Measurements from ENCODE around the gene AMZ2.
A peak's percentile ranks its signal among the peaks of the same experiment; 100 is the strongest.
"Not testable (repeated sequence)": the region's sequence is repeated elsewhere in the genome, so short reads cannot be mapped to it uniquely, and the experiment has no call there.

The AMZ2 gene

DNA sequence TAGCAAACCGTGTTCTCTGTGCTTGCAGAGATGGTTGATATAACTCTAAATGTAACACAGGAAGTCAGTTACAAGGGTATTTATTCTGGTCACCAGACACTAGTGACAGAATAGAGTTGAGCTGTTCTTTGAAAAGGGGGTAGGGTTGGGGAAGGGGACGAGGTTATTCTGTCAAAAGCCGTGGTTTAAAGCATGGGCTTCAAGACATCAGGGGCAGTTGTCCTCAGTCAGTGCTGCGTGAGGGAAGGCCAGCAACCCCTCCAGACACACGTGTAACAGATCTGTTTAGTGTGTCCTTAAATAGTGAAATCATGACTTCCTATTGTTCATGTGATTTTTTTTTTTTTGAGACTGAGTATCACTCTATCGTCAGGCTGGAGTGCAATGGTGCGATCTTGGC lies 5.6 kb downstream of the AMZ2 start:
- peak in 2 of 6 experiments; percentile 5 to 12 for DNase-seq

DNA sequence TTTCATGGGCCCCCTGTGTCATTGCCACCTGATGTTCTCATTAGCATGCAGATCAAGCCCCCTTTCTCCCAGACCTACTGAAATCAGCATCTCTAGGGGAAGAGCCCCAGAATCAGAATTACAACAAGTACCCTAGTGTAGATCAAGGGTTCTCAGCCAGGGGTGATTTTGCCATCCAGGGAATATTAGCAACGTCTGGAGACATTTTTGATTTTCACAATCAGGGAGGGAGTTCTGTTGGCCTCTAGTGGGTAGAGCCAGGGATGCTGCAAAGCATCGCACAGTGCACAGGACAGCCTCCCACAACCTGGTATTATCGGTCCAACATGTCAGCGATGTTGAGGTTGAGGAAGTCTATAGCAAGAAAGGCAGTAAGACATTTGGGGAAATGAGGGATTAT lies 7.3 kb downstream of the AMZ2 start:
- no peak for DNase-seq

DNA sequence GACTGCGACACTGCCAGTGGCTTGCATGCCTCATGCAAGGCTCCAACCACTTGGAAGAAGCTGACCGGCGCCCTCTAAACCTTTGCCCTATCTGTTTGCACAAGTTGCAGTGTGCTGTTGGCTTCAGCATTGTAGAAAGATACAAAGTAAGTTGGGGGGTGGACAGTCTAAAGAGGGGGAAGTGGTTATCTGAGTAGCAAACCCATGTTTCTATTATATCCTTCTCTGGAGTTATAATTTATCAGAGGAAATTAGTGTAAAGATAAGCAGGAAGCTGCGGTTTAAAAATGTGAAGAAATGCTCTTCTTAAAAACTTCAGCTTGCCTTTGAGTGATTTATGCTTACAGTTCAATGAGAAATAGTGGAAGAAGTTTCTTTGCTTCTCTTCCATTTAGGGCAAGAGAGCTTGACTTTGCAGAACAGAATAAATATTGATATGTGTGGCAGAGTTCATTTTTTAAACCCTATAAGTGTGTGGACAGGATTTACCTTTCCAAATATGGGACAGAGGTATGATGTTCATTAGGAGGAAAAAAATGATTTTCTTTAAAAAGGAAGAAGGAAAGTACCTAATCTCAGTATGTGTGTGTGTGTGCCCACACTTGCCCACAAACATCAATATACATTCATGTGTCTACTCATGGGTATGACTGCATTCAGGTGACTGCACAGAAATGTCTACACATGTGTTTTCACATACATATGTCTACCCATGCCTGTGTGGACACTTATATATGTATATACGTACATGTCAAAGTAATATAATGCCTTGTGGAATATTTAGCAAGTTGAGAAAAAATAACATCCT lies 8.1 kb downstream of the AMZ2 start:
- peak in 4 of 6 experiments; percentile 10 to 40 (median 26) for DNase-seq

DNA sequence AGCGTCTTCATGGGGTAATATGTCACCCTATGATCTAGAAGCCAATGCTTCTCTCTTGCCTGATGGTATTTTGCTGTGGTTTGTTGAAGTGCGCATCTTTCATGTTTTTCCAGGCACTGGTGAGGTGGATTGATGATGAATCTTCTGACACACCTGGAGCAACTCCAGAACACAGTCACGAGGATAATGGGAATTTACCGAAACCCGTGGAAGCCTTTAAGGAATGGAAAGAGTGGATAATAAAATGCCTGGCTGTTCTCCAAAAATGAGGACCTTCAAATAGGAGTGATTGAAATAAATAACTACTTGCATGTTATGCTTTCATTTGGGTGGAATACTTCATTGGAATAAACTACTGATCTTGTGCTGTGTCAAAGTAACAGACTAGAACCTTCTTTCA lies 8.9 kb downstream of the AMZ2 start:
- not testable (repeated sequence) for DNase-seq

DNA sequence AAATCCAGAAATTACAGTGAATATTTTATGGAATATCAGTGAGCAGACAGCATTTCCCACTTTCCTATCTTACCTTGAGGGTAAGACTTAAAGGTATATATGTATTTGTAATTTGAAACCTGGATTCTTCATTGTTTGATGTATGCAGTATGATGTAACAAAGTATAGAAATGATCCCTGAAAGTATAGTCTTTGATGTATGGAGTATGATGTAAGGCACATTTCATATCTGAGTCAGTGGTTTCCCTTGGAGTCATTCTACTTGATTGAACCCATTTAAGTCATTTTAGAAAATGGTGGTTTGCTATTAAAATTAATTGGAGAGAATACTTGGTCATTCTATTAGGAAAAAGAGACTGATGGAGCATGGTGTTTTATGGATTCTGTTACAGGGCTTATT lies 10.1 kb downstream of the AMZ2 start:
- DNase-seq: no peak

DNA sequence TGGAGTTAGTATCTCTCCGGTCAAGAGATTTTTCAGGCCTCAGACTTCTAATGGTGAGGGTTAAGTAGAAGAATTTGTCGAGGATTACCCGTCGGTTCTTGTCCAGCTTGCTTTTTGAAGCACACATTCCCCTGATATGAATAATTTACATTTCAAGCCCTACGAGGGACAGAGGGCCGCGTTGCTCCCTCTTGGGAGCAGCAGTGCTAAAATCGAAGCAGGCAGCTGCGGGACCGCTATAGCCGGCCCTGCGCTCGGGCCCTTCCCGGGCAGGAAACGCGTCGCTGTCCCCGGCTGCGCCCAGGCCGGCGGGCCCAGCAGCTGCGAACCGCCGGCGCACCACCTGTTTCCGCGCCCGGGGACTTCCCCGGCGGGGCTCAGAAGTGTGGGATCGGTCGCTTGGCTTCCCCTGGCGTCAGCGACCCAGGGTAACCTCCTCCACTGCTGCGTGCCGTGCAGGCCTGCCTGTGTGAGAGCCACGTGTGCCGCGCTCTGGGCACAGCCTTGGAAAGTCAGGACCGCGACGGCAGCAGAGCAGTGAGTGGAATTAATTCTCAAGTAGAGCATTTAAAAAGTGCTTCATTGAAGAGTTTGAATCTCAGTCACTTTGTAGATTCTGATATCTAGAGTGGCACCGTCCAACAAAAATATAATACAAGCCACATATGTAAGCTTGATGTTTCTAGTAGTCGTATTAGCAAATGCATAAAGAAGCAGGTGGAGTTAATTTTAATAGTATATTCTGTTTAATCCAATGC lies 11.2 kb downstream of the AMZ2 start:
- peak; percentile 66 to 77 (median 70) for DNase-seq

DNA sequence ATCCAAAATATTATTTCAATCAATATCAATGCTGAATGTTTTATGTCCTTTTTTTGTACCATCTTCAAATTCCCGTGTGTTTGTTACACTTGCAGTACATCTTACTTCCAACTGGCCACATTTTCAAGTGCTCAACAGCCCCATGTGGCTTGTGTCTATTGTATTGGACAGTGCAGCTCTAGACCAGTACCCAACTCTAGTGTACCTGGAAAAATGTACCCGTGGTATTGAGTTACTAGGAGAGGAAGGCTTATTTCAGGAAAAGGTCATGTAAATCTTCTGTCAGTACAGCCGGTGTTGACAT lies 11.8 kb downstream of the AMZ2 start:
- DNase-seq: not testable (repeated sequence)

DNA sequence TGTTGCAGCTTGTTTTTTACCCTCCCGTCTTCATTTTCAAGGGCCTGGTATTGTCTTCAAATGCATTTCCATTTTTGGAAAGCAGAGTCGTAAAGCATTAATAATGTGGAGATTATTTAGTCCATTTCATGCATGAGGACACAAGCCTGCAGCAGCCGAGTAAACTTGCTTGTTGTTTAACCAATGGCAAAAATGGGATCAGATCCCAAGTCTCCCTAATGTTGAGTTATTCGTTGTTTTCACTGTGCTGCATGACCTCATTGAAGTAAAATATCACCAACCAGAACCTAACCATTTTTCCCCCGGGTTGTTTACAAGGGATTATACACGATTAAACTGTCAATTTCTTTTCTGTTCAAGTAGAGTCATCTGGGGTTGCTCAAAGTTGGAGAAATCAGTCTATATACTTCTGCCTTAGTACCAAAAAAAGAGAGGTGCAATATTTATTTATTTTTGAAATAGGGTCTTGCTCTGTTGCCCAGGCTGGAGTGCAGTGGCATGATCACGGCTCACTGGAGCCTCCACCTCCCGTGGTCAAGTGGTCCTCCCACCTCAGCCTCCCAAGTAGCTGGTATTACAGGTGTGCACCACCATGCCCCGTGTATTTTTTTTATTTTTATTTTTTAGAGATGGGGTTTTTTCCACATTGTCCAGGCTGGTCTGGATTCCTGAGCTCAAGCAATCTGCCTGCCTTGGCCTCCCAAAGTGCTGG lies 12.4 kb downstream of the AMZ2 start:
- DNase-seq: no peak

DNA sequence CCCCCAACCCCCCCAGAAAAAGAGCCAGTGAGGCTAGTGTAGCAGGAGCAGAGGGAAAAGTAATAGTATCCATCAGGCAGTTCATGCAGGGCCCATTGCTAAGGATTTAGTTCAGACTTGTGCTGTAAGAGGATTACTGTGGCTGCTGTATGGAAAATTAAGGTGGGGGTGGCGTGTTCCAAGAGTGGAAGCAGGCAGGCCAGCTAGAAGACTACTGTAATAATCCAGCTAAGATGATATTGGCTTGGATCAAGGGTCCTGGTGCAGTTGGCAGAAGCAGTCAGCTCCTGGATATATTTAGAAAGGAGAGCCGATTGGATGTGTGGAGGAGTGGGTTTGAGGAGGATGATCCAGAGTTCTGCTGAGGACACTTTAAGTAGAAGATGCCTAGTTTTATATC lies 14.6 kb downstream of the AMZ2 start:
- DNase-seq: not testable (repeated sequence)

DNA sequence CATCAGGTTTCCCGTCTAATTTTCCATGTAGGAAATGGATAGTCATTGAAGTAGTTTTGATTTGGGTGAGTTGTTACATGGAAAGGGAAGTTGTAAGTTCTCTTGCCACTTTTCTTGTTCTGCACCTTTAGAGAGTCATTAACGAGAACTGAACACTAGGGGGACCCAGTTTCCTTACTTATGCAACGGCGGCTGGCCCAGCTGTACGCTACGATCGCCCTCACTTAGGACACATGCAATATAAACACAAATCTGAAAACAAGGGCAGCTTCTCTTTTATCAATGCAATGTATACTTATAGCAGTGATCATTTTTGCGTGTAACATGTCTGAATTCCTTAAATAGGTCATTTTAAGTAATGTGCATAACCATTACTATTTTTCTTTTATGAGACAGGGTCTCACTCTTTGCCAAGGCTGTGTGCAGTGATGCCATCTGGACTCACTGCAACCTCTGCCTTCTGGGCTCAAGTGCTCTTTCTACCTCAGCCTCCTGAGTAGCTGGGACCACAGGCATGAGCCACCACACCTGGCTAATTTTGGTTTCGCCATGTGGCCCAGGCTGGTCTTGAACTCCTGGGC lies 15.3 kb downstream of the AMZ2 start:
- peak in 5 of 6 experiments; percentile 14 to 70 (median 62) for DNase-seq

DNA sequence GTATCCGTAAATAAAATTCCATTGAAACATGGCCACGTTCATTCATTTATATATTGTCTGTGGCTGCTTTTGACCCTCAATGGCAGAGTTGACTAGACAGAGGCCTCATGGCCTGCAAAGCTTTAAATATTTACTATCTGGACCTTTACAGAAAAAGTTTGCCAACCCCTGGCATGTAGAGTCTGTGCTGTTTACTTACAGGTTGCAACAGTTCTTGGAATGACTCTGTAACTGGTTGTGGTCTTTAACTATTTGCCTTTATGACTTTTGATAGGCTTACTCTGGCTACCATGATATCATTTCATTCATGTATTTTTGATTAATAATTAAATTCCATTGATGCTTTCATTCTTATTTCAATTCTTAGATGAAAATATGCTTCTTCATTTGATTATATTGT lies 18.0 kb downstream of the AMZ2 start:
- DNase-seq: not testable (repeated sequence)

DNA sequence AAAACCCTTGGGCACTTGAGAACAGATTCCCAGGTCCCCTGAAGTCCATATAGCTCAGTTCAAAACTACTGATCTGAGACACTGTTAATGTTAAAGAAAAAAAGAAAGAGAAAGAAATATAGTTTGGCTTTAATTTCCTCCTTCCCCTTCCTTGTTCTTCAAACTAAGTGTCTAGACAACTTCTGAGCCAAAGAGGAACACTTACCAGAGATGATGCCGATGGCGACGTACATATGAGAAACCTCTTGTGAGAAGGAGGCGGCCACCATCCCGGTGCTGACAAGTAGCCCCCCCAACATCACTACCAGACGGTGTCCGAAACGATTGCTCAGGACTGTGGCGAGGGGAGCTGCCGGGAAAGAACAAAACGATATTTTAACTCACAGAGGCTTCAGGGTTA lies 25.9 kb downstream of the AMZ2 start:
- no peak for DNase-seq

DNA sequence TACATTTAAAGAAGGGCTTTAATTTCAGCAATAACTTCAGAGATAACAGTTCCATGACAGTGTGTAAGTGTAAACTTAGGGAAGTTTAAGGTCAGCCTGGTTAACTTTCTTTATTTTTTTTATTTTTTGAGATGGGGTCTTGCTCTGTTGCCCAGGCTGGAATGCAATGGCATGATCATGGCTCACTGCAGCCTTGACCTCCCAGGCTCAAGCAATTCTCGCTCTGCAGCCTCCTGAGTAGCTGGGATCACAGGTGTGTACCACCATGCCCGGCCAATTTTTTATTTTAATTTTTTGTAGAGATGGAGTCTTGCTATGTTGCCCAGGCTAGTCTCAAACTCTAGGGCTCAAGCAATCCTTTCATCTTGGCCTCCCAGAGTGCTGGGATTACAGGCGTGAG lies 28.5 kb downstream of the AMZ2 start:
- not testable (repeated sequence) for DNase-seq

DNA sequence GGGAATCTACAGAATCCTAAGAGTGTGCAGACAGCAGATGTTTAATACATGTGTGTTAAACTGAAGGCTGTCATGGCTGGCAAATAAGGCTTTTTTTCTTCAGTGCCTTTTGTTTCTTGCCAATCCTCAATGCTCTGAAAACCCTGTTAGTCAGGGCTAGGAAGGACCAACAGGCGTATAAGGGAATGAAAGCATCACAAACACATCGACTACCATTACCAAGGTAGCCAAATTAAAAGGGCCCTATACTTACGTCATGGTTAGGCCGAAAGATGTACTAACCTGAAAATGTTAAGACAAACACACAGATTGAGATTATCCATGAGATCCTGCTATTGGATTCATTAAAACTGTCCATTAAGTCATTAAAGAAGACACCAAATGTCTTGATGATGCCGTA lies 30.0 kb downstream of the AMZ2 start:
- DNase-seq: no peak

DNA sequence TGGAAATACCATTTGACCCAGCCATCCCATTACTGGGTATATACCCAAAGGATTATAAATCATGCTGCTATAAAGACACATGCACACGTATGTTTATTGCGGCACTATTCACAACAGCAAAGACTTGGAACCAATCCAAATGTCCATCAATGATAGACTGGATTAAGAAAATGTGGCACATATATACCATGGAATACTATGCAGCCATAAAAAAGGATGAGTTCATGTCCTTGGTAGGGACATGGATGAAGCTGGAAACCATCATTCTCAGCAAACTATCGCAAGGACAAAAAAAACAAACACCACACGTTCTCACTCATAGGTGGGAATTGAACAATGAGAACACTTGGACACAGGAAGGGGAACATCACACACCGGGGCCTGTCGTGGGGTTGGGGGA lies 34.1 kb downstream of the AMZ2 start:
- DNase-seq: not testable (repeated sequence)

DNA sequence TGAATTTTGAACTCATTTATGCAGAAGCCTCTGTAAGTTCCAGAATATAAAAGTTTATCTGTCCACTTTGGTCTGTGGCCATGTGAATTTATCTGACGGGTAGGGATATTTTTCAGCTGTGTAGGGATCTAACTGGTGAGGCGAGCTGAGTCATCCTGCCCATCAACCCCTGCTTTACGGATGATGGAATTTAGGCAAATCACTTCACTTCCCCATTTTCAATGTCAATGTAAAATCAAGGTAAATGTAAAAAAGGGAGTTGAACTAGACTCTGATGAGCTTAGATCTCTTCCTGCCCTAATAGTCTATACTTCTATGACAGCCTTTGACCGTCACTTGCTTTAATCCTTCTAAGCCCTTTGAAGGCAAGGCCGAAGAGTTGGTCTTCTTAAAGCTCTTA lies 40.5 kb downstream of the AMZ2 start:
- no peak for DNase-seq

DNA sequence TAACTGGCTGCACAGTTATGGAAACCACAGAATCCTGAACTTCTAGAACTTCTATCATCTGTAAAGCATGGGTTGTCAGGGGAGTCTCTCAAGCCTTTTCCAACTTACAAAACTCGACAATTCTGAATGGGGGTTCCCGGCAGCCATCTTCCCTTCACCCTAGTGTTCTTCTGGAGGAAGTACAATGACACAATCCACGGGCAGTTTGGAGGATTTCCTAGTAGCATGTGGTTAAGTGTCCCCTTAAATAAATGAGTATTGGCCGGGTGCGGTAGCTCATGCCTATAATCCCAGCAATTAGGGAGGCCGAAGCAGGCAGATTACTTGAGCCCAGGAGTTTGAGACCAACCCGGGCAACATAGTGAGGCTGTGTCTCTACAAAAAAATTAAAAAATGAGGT lies 41.0 kb downstream of the AMZ2 start:
- DNase-seq: no peak

DNA sequence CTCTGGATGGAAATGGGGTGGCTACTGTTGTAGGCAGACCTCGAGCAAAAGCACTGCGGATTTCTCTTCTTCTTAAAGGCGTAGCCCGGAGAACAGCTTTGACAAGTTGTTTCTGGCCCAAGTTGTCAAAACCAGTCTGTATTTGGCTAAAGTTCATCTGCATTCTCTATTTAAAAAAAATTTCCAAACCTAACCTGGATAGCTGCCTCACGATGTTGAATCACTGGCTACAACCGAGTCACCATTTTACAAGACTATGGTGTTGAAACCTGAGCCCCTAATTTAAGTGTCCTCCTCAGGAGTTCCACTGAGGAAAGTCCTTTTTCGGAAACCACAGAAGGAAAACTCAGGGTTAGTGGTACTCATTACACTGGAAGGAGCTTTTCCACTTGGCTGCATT lies 41.6 kb downstream of the AMZ2 start:
- DNase-seq: no peak

DNA sequence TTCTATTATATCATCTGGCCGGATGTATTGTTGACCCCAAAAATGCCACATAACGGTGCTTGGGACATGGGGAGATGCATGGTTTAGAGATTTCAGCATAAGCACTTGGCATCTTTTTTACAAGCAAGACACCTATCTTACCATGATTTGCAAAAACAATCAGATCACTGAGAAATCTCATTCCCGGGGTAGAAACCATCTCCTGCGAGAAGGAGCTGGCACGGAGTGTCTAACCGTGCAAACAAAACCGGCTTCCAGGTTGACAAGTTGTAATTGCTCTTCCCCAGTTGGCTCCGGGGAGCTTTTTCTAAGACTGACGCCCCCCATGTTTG lies 42.1 kb downstream of the AMZ2 start:
- no peak for DNase-seq

DNA sequence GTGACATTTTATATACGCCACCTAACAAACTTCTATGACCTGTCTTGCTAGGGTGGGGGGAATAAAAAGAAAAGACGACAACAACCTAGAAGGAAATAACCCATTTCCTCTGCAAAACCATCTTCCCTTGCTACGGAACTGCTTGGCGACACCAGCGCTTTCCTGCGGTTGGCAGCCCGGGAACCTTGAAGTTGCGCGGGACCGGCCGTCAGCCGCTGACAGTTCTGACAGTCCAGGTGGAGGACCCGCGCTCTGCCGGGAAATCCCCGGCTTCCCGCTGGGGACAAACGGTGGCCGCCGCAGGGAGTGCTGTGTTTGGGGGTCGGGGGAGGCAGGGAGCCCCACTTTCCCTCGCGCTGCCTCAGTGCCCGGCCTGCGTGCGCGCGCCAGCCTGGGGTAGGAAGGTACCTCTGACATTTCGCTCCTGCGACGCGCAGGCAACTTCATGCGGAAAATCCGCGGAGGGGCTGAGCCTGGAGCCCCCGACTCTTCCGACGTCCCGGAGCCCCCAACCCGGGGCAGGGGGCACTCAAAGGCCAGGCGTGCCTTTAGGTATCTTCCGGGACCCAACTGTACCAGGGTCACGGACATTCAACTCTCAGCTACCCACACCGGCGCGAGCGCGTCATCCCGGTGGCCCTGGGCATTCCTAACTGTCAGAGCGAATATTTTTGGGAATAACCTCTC lies 42.6 kb downstream of the AMZ2 start:
- DNase-seq: peak; percentile 57 to 70 (median 64)

DNA sequence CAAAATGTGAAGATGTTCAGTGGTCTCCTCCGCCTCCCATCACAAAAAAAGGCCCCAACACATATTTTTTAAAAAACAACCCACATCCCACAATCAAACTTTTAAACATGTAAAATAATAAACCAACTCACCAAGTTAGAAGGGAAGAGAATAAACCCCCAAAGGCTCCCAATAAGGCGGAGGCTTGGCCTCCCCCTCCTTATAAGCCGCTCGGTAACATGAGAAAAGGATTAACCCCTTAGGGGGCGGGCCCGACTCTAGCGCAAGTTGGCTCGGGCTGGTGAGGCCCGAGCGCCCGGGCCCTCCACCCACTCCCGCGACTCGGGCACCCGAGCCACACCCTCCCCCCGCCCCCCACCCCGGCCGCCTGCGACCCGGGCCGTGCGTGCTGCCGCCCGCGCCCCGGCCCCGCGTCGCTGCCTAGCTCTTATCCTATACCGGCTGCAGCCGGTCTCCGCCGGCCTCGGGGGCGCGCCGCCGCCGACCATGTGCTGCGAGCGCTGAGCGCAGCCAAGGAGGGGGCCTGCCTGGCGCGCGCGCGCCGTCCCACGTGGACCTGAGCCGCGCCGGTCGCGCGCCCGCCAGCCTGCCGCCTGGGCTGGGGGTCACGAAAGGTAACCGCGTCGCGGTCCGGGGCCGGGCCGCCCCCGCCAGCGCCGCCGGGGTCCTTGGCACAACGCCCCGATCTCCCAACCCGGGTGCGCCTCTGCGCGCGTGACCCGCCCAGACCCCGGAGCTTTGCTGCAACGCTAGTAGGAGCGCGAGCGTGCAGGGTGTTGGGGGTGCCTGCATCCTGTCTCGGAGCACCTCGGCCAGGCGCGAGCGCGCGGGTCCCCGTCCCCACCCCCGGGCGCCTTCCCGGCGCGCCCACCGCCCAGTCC lies 43.4 kb downstream of the AMZ2 start, which contains the start of the genes ARSG and SLC16A6:
TSS of gene ARSG (plus strand) at position 541 of the 881 bp plus-strand sequence. CDS start 15,999 bp downstream, outside the sequence.
TSS of gene SLC16A6 (minus strand) at position 173 of the 881 bp plus-strand sequence. CDS start 12,807 bp downstream, outside the sequence.
- DNase-seq: peak; percentile 78 to 96 (median 88)

Measured in stimulated activated naive CD4-positive, alpha-beta T cell (primary cell).